Neuronal stem cell (in vitro differentiated cells): ENCODE data around the gene RAB14.

Experiments
- DNase-seq: peaks from one replicate; pipeline ENCODE4 v3.0.0-alpha.2; 2013; ENCODE audit warnings: low spot score
- H2AFZ ChIP-seq: one replicate; pipeline ENCODE4 v1.6.1; 2013; ENCODE audit warnings: mild to moderate bottlenecking, low read length, inconsistent platforms
- H2AK5ac ChIP-seq: 2 replicates; pipeline ENCODE4 v1.6.1; 2013; ENCODE audit warnings: low read depth, mild to moderate bottlenecking, inconsistent platforms, low read length, moderate library complexity, mixed read lengths
- H2BK120ac ChIP-seq: 2 replicates; pipeline ENCODE4 v1.6.1; 2013; ENCODE audit warnings: low read depth, mild to moderate bottlenecking, inconsistent platforms, low read length, moderate library complexity, mixed read lengths
- H2BK12ac ChIP-seq: one replicate; pipeline ENCODE4 v1.6.1; 2013; ENCODE audit warnings: low read length, inconsistent platforms
- H2BK15ac ChIP-seq: 2 replicates; pipeline ENCODE4 v1.6.1; 2013; ENCODE audit warnings: mild to moderate bottlenecking, low read length, inconsistent platforms, mixed read lengths
- H2BK5ac ChIP-seq: one replicate; pipeline ENCODE4 v1.6.1; 2013; ENCODE audit warnings: inconsistent platforms, mild to moderate bottlenecking, low read length, moderate library complexity
- H3K14ac ChIP-seq: one replicate; pipeline ENCODE4 v1.6.1; 2013; ENCODE audit warnings: low read length, inconsistent platforms
- H3K18ac ChIP-seq: 2 replicates; pipeline ENCODE4 v1.6.1; 2013; ENCODE audit warnings: low read length, inconsistent platforms
- H3K23ac ChIP-seq: 2 replicates; pipeline ENCODE4 v1.6.1; 2013; ENCODE audit warnings: low read depth, mild to moderate bottlenecking, mixed read lengths, low read length, inconsistent platforms; ENCODE audit not compliant: poor library complexity
- H3K27ac ChIP-seq: replicated peaks from 3 replicates; pipeline ENCODE4 v1.5.1; 2013; ENCODE audit warnings: low read length, inconsistent platforms
- H3K27me3 ChIP-seq, 3 experiments: 2 replicates each; pipeline ENCODE4 v1.6.1; 2013; ENCODE audit warnings: low read length in 3 of 3, mild to moderate bottlenecking in 2 of 3, inconsistent platforms in 1 of 3, low read depth in 1 of 3, mixed read lengths in 1 of 3, moderate library complexity in 1 of 3; ENCODE audit not compliant: control insufficient read depth in 3 of 3, insufficient read depth in 3 of 3
- H3K36me3 ChIP-seq, 2 donors: replicated peaks in 1 of 2; 2 replicates each; pipeline ENCODE4 v1.6.1; 2013; ENCODE audit warnings: low read length in 2 of 2; ENCODE audit not compliant: control insufficient read depth in 2 of 2, insufficient read depth in 2 of 2
- H3K4ac ChIP-seq: 2 replicates; pipeline ENCODE4 v1.6.1; 2013; ENCODE audit warnings: inconsistent platforms, mild to moderate bottlenecking, low read length, moderate library complexity
- H3K4me1 ChIP-seq, 2 donors: 1 replicate in 1 of 2; 2 replicates in 1 of 2; pipeline ENCODE4 v1.6.1; 2013; ENCODE audit warnings: low read length in 2 of 2, low read depth in 1 of 2; ENCODE audit not compliant: control insufficient read depth in 2 of 2, insufficient read depth in 1 of 2
- H3K4me2 ChIP-seq: one replicate; pipeline ENCODE4 v1.6.1; 2013; ENCODE audit warnings: mild to moderate bottlenecking, low read length, inconsistent platforms; ENCODE audit not compliant: insufficient read depth, poor library complexity, severe bottlenecking
- H3K4me3 ChIP-seq, 2 donors: 2 replicates each; pipeline ENCODE4 v1.5.1; 2013; ENCODE audit warnings: low read length in 2 of 2, mild to moderate bottlenecking in 2 of 2, inconsistent platforms in 1 of 2, moderate library complexity in 1 of 2
- H3K79me1 ChIP-seq: one replicate; pipeline ENCODE4 v1.6.1; 2013; ENCODE audit warnings: low read depth, mild to moderate bottlenecking, inconsistent platforms, low read length, moderate library complexity
- H3K9ac ChIP-seq: one replicate; pipeline ENCODE4 v1.6.1; 2013; ENCODE audit warnings: mild to moderate bottlenecking, low read depth, low read length, inconsistent platforms; ENCODE audit not compliant: poor library complexity
- H3K9me3 ChIP-seq, 2 donors: replicated peaks in 1 of 2; 2 replicates each; pipeline versions ENCODE3 to v1.6.1; 2013; ENCODE audit warnings: low read length in 2 of 2, mild to moderate bottlenecking in 2 of 2, inconsistent platforms in 1 of 2, low read depth in 1 of 2, mixed read lengths in 1 of 2, moderate library complexity in 1 of 2; ENCODE audit not compliant: control insufficient read depth in 2 of 2, insufficient read depth in 1 of 2
- H4K8ac ChIP-seq: one replicate; pipeline ENCODE4 v1.6.1; 2013; ENCODE audit warnings: low read depth, mild to moderate bottlenecking, inconsistent platforms, low read length, moderate library complexity
- H4K91ac ChIP-seq: one replicate; pipeline ENCODE4 v1.6.1; 2013; ENCODE audit warnings: low read length, low read depth, mild to moderate bottlenecking, inconsistent platforms; ENCODE audit not compliant: poor library complexity
- WGBS, 2 donors: extraction: QIAGEN DNeasy Blood & Tissue Kit; methylation state at CpG; one replicate each; pipeline ENCODE4 v1.1.7; 2013; ENCODE audit warnings: missing lambda C conversion rate in 2 of 2, mixed read lengths in 1 of 2; ENCODE audit not compliant: insufficient read length in 2 of 2, insufficient replicate concordance in 1 of 2; ENCODE audit errors: extremely low coverage in 2 of 2; 5-methylcytosine and 5-hydroxymethylcytosine counted together

Gene RAB14

GRCh38 chr9:121237916-121238315 is 36.2 kb upstream of the RAB14 start:
- no peak overlapping the region for H2AFZ ChIP-seq
- H3K4ac ChIP-seq = no peak overlapping the region
- no peak for DNase-seq
- peaks cover 5 to 10% of the 10 kb centered on the region in 2 donors for H3K4me1 ChIP-seq
- H2AK5ac ChIP-seq = no peak overlapping the region
- H3K9ac ChIP-seq = no peak overlapping the region
- no peak overlapping the region for H3K27ac ChIP-seq
- H3K18ac ChIP-seq = no peak overlapping the region
- no peaks in the 10 kb centered on the region for H3K27me3 ChIP-seq
- no peak overlapping the region for H2BK5ac ChIP-seq
- no peak overlapping the region for H3K23ac ChIP-seq
- H3K4me3 ChIP-seq = no peak overlapping the region
- no peaks in the 10 kb centered on the region for H3K9me3 ChIP-seq
- no peak overlapping the region for H4K8ac ChIP-seq
- no peak overlapping the region for H4K91ac ChIP-seq
- H3K4me2 ChIP-seq = no peak overlapping the region
- no CpG with 5 or more reads among the region's 3 CpGs for WGBS, 2 donors
- H2BK15ac ChIP-seq = no peak overlapping the region
- no peak overlapping the region for H2BK120ac ChIP-seq
- H2BK12ac ChIP-seq = no peak overlapping the region
- no peaks in the 10 kb centered on the region for H3K79me1 ChIP-seq
- H3K36me3 ChIP-seq = no peaks in the 10 kb centered on the region
- no peak overlapping the region for H3K14ac ChIP-seq

- no CpG with 5 or more reads among the region's 5 CpGs for WGBS, 2 donors
- no peak overlapping the region for H2BK120ac ChIP-seq
Observed at GRCh38 chr9:121235512-121235911, 33.8 kb upstream of the RAB14 start.

GRCh38 chr9:121234832-121235161 is 33.1 kb upstream of the RAB14 start:
- WGBS, 2 donors = no CpG with 5 or more reads among the region's 6 CpGs
- Histone ChIP-seq H2BK120ac (no peak overlapping the region), H3K4me3 (no peak overlapping the region), H2BK15ac (no peak overlapping the region), H2BK12ac (no peak overlapping the region), H3K14ac (no peak overlapping the region), H3K4me1 (peaks cover 8 to 10% of the 10 kb centered on the region in 2 donors), H3K4ac (no peak overlapping the region), H2AFZ (no peak overlapping the region), H3K27ac (no peak overlapping the region), H4K91ac (no peak overlapping the region), H2BK5ac (no peak overlapping the region), H3K9ac (no peak overlapping the region), H2AK5ac (no peak overlapping the region), H3K36me3 (no peaks in the 10 kb centered on the region), H3K18ac (no peak overlapping the region), H4K8ac (no peak overlapping the region), H3K4me2 (no peak overlapping the region), H3K23ac (no peak overlapping the region), H3K79me1 (no peaks in the 10 kb centered on the region), H3K9me3 (no peaks in the 10 kb centered on the region), H3K27me3 (no peaks in the 10 kb centered on the region)
- DNase-seq = no peak

More at GRCh38 chr9:121235512-121235911, 33.8 kb upstream of the RAB14 start:
- Histone ChIP-seq H3K4me2 (no peak overlapping the region), H2BK15ac (no peak overlapping the region), H2AFZ (no peak overlapping the region), H3K4me1 (peaks cover 8 to 11% of the 10 kb centered on the region in 2 donors), H2BK12ac (no peak overlapping the region), H3K36me3 (no peaks in the 10 kb centered on the region), H3K23ac (no peak overlapping the region), H3K9me3 (no peaks in the 10 kb centered on the region), H3K9ac (no peak overlapping the region), H2BK5ac (no peak overlapping the region), H3K4me3 (no peak overlapping the region), H2AK5ac (no peak overlapping the region), H3K18ac (no peak overlapping the region), H4K8ac (no peak overlapping the region), H3K79me1 (no peaks in the 10 kb centered on the region), H3K27me3 (no peaks in the 10 kb centered on the region), H3K4ac (no peak overlapping the region), H3K14ac (no peak overlapping the region), H3K27ac (no peak overlapping the region), H4K91ac (no peak overlapping the region)
- no peak for DNase-seq

- Histone ChIP-seq H2BK15ac (no peak overlapping the region), H4K91ac (no peak overlapping the region), H3K4ac (no peak overlapping the region), H3K4me2 (no peak overlapping the region), H3K18ac (no peak overlapping the region), H3K9me3 (no peaks in the 10 kb centered on the region), H3K4me1 (peaks cover 8 to 10% of the 10 kb centered on the region in 2 donors), H3K4me3 (no peak overlapping the region), H2BK120ac (no peak overlapping the region), H3K27me3 (no peaks in the 10 kb centered on the region), H3K14ac (no peak overlapping the region), H3K9ac (no peak overlapping the region), H4K8ac (no peak overlapping the region), H2AK5ac (no peak overlapping the region), H2AFZ (peak overlapping the region; percentile 27), H3K23ac (no peak overlapping the region), H2BK5ac (no peak overlapping the region), H3K79me1 (no peaks in the 10 kb centered on the region), H3K36me3 (no peaks in the 10 kb centered on the region), H2BK12ac (no peak overlapping the region), H3K27ac (no peak overlapping the region)
- no peak for DNase-seq
- no CpG with 5 or more reads among the region's 11 CpGs for WGBS, 2 donors
Observed at GRCh38 chr9:121233906-121234831, 32.5 kb upstream of the RAB14 start.
